HG03558 (cell line): ENCODE measurements around the gene MAP2K5.
A peak's percentile ranks its signal among the peaks of the same experiment; 100 is the strongest.

Experiments used
- ATAC-seq: cut with Tn5 transposase; IDR thresholded peaks from one replicate; pipeline ENCODE4 v1.9.1; 2021; ENCODE audit warnings: moderate number of reproducible peaks; ENCODE audit not compliant: unreplicated experiment; ENCODE audit errors: extremely low read depth

Gene MAP2K5

DNA sequence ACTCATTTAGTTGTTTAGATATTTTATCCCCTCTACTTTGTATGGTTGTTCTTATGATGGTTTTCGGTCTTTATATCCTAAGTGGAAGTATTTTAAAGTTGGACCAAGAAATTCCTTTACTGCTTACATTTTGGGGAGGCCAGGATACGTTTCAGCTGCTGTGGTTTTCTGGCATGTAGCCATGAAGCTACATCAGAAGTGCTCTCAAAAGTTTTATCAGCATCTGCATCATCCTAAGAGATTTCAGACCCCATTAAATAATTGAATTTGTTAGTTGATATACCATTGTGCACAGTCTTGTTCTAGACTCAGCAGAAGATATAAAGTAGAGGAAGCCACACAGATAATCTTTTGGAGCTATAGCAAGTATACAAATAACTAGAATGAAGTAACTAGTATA is 232.7 kb downstream of the MAP2K5 start:
- no peak for ATAC-seq

DNA sequence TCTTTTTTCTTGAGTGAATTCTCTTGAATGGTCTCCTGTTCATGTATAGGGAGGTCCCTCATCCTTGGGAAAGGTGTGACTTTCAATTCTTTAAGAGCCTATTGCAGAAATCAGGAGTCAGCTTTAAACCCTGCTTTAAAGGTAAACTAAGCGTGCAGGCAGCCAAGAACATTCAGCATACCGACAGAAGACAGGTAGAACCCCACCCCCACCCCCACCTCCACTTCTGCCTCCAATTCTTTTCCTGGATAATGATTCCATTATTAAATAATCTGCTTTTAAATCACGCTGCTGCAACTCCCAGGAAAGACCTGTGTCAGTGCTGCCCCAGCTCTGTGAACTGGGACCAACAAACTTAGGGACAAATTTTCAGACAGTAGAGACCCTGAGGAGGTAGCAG is 233.5 kb downstream of the MAP2K5 start:
- ATAC-seq, result no peak

DNA sequence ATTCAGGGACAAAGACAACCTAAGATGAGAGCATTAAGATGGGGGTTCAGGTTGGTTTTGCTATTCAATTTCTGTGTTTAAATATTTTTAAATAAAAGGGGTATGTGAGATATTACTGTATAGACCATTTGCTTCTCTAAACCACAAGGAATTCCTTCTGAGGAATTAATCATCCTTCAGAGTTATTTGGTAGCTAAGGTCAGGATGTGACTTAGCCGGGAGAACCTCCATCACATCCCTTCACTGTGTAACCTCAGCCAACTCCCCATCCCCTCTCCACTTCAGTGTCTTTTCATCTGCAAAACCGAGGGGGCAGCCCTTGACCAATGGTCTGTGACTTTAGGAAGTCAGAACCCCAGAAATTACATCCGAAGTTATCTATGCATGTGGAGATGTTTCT is 234.1 kb downstream of the MAP2K5 start:
- no peak for ATAC-seq

DNA sequence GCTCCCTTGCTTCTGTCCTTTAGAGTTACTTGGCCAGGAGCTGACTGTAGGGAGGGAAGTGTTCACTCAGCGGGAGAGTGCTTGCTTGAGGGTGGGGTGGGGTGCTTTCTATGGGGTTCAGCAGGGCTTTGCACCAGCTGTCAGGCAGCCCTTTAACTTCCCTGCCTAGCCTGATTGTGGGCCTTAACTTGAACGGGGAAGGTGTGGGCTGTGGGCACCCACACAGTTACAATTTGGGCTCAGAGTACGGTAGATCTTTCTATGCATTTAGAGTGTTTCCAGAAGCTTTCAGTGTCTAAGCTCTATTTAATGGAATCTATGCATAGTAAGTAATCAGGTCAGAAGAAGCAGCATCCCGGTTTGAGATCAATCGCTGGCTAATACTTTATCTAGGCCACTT is 234.6 kb downstream of the MAP2K5 start:
- ATAC-seq, result no peak

DNA sequence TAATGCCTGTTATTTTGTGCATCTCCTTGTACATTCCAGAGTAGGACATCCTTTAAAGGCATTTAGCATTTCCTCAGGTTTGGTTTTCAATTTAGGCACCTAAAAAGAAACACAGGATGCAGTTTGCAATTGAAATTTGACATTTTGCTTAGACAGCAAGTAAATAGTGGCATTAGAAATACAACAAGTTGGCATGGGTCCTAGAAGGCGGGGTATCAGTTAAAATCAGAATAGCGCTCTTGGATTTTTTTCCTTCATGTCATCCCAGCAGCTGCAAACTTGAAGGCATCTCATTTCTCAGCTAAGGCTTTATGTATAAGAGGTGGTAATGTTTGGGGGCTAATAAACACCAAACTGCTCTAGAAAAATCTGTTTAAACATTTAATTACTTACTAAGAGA is 235.3 kb downstream of the MAP2K5 start:
- no peak for ATAC-seq

DNA sequence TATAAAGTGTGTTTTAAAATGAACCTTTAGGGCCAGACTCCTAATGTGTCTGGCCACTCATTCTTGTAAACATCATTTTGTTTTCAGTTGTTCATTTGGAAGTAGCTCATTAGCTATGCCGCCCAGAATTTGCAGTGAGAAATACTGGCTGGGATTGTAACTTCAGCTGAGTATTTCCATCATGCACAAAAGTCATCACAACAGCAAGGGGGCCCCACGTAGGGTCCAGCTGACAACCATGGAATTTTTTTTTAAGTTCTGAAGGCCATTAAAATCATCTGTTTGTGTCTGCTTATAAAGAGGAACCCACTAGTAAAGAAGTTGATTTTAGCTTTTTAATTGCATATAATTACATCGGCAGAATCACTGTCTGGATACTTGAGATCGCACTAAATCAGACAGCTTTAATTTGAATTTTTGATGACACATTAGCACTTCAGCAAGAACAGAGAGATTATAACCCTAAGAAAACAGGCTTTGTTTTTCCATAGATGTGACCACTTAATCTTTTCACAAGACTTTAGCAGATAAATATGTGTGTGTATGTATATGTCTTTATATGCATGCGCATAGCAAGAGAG is 236.6 kb downstream of the MAP2K5 start:
- no peak for ATAC-seq

DNA sequence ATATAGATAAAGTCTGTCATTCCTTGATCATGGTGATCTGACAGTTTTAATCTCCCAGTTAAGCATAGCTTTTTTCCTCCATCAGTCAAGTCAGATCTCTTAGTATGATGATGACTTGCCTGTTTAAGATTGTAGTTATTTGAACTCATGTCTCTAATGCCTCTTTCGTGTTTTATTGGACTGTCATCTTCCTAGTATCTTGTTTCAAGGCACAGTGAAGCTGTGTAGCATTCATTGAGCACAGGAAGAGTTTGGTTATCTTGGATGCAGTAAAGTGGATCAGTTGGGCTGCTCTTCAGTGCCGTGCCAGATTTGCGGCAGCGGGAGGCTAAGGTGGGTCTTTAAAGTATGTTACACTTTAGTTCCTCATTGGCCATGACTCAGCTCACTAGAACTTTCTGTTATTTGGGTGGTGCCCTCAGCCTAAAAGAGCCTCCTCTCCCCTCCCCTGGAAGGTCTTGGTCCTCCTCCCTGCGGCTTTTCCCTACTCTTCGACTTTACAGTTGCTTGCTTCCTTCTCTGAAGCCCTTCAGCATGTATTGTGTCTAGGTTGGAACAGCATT is 237.1 kb downstream of the MAP2K5 start:
- ATAC-seq, result no peak

DNA sequence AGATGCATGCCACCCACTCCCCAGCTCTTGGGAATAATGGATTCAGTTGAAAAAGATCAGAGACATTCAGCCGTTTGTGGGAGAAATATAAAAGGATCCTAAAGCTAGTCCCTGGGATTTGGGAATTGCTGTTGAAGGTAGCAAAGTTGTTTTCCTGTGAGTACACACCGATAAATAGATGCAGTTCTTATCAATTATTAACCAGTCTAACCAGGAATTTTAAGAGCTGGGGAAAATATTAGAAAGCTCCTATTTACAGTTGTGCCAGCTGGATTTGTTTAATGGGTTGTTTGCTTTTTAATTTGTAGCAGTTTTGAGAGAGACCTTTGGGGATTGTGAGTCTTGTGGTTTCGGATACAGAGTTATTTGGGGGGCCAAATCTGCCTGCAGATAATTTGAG is 238.6 kb downstream of the MAP2K5 start:
- no peak for ATAC-seq

DNA sequence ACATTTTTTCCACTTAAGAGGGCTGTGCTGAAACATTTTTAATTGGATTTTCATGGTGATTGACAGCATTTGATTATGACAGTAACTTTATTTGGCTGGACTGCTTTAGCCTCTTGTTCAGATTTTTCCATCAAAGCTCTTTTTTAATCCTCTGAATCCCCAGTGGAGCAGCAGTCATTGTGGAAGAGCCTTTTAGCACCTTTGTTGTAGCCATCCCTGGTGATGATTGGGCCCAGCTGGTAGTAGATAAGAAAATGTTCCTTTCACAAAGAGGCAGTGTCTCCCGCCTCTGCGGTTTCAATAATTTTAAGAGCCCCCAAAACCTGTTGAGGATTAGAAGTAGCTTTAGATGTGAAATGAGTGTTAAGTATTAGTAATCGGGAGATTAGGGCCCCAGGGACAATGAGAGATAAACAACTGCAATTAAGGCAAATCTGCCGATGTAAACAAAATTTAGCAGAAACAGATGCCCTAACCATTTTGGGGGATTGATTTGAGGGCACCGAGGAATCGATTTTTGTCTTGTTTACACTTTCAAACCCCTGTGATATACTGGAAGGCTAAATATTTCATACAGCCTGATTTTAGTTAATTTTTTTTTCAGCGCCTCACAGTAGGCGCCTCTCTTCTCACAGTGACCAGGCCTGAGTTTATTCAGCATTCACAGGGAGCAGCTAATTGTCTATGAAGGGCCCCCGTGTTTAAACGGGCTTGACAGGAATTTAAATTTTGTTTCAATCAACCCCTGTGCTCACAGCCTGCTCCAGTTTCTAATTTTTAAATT is 239.6 kb downstream of the MAP2K5 start:
- no peak for ATAC-seq

DNA sequence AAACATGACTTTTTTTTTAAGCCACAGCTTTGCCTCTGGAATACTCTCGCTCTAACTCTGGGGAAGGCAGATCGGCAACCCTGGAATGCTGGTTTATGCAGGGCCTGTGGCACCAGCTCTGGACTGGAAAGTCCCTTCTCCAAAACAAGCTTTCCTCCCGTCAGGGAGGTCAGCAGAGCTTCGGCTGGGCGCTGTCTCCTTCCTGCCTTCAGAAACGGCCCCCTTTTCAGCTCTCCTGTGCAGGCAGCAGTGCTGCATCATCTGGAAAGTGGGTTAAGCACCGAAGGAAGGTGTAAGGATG is 240.1 kb downstream of the MAP2K5 start:
- ATAC-seq, result no peak

DNA sequence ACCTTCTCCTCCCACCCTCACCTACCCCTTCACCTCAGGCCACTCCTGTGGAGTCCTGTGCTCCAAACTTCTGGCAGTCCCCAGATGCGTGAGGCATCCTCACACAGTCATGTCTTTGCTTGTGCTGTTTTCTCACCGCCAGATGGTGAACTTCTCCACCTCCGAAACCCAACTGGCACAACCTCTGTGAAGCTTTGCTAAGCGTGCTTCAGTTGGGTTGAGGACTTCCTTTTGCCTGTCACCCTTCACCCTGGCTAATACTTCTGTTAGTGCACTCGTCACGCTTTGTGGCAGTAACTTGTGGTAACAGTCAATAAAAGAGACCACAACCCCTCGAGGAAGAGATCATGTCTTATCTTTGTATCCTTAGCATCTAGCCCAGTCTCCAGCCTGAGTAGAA is 240.8 kb downstream of the MAP2K5 start:
- no peak for ATAC-seq

DNA sequence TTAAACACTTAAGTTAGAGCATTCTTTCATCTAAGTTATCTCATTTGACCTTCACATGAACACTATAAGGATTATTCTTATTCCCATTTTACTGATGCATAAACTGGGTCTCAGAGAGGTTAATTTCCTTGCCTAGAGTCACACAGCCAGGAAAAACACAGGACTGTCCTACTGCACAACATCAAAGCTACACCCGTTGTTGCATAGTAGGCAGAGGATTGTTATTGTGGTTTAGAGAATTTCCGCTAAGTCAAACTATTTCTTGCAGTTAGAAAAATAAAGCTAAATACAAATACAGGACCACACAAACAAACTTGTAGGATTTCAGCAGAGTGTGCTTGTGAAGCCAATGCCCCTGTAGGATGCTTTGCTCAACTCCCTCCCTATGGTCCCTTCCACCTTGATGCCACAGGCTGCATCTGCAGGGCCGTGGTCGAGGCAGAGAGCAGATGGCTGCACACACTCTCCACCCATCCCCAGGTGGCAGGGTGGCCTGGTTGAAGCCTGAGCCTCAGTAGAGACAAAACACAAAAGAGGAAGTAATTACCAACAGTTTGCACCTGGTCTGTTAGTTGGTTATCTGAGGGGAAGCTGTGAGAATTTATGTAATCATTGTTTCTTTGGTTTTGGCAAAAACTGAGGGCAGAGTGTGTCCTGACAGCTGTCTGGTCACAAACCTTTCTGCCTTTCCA is 241.7 kb downstream of the MAP2K5 start:
- peak; percentile 92 for ATAC-seq

DNA sequence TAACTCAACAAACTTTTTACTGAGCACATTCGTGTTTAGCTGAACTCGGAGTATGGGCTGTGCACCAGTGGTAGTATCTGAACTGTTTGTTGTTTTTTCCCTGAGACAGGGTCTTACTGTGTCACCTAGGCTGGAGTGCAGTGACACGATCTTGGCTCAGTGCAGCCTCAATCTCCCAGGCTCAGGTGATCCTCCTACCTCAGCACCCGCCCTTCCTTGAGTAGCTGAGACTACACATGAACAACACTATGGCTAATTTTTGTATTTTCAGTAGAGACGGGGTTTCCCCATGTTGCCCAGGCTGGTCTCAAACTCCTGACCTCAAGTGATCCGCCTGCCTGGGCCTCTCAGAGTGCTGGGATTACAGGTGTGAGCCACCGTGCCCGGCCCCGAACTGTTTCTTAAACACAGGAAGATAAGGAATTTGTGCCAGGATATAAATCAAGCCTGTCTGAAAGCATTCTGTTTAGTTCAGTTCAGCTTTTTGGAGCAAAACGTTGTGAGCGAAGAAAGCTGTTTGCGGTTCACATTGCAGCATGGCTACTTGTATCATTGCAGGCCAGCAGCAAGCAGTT is 242.4 kb downstream of the MAP2K5 start:
- ATAC-seq, result no peak

DNA sequence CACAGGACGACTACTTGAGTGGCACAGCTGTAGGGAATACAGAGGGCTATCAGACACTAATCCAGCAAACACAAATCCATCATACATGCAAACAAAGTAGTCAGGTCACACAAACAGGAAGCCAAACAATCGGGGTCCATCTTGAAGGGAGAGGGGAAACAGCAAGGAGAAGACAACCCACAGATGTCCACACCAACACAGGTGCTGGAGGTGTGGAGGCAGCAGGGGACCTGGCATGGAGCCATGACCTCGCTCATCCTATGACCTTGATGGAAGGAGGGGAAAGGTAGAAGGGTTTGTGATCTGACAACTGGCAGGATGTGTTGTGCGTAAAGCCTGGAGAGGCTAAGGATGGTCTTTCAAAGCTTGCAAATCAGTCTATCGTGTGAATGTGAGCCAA is 242.9 kb downstream of the MAP2K5 start:
- ATAC-seq, result no peak

DNA sequence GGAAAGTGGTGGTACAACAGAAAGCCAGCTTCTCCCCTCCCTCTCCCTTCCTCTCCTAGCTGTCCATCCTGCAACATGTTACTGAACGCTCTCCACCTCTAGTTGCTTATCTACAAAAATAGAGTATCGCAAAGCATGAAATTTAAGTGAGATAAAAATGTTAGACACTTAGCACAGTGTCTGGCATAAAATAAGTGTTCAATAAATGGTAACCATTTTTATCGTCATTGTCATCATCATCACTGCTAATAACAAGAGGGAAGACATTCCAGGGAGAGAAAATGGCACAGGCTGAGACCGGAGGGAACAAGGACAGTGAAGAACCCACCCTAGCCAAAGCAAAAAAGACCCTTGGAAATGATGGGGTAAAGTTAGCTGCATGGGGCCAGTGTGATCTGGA is 244.1 kb downstream of the MAP2K5 start:
- ATAC-seq, result no peak

DNA sequence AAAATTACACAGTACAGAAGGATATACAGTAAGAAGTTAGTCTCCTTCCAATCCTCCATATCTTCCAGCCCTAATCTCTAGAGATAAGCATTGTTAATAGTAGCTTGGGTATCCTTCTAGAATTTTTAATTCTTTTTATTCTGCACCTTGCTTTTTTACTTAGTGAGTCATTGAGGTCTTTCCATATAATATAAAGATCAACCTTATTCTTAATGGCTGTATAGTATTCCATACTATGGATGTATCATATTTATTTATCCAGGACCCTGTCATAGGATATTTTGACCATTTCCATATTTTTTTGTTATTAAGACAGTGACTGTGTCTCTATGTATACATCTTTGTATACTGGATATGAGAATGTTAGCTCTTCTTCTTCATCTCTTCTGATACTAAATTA is 246.5 kb downstream of the MAP2K5 start:
- ATAC-seq, result no peak

DNA sequence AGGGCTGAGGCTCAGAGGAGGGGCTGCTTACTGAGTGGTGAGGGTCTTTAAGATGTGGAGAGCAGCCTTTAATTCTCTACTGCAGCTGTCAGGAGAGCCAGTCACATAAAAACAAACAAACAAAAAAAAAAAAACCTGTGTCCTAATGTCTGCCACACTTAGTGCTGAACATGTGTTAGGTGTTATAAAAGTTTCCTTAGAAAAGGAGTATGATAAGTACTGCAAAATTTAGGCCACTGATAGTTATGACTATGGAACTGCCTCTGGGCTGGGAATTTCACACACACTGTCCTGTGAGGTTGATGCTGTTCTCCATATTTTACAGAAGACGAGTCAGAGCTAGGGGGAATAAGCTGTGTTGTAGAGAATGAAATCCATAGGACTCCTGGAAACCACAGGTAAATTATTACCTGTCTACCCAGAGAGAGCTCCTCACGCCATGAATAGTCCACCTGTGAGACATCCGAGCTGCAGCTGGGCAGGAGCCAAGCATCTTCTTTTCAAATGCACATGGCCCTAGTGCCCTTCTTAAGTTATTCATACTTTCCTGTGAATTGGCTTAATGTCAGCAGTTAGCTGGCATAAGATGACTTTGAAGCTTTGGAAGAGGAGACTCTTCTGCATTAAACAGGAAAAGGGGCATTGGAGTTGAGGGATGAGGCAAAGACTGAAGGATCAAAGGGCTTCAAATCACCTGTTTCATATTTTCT is 248.3 kb downstream of the MAP2K5 start:
- ATAC-seq, result no peak

DNA sequence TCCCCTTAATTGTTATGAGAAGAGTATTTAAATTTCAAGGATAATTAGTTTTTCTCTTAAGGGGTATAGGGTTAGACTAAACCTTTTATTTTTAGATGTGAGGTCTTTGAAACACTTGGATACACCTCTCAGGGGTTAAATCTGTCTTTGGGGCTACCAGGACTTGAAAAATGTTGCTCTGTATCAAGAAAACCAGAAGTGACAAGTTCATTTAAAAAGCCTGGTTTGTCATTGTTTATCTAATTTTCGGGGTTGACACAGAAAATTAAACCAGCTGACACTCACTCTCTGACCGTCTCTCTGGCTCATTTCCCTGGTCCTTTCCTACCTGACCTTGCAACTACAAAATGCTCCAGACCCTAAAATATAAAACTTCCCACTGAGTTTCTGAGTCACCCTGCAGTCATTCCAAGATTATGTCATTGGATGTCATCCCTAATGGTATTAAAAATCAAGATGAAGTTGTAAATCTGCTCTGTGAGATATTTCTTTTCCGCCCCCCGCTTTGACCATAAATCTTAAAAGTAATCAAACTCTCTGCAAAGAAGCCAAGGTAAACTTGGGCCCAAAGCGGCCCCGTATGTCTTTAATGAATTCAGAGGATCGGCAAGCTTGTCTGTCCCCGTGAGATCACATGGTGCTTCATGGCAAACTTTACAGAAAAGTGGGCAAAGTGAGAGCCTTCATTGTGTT is 249.9 kb downstream of the MAP2K5 start:
- ATAC-seq, result no peak

DNA sequence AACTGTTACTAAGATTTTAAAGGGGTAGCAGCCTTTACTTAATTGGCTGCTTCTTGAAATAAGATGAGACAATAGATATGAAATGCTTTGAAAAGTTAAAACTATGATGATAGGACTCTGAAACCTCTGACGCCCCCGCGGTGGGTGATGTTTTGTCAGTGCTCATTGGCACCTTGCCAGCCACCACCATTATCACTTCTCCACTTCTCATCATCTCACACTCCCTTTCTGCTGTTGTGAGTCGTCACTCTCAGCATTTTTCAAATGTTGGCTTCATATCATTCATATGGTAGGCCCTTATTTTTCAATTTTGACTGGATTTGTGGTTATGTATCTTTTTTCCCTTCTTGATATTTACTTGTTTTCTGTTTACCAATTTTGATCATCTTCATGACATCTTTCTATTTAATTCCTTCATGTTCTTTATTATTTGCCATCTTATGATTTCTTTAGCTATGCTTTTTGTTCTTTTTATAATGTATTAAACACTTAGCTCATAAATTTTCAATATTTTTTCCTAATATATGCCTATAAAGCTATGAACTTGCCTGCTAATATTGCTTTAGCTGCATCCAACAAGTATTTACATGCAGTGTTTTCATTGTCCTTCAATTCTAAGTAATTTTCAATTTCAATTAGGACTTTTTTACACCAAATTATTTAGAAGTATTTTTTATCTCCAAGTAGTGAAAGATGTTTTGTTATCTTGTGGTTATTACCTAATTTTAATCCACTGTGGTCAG is 252.5 kb downstream of the MAP2K5 start:
- no peak for ATAC-seq
